Kidney epithelial cell (primary cell): Measurements from ENCODE around the gene ZNF777. TPM values are rescaled to one million over a fixed set of nuclear protein-coding genes. Genes with fewer than 3 reads are reported as not detected.

Experiments
- DNase-seq: peaks from one replicate; pipeline ENCODE4 v3.0.0-alpha.2; 2010; ENCODE audit warnings: low read depth
- H3K27me3 ChIP-seq: 2 replicates; pipeline ENCODE4 v1.6.0; 2011; ENCODE audit warnings: low read length; ENCODE audit not compliant: control insufficient read depth, insufficient read depth
- H3K36me3 ChIP-seq: 2 replicates; pipeline ENCODE4 v1.5.1; 2011; ENCODE audit warnings: low read length; ENCODE audit not compliant: control insufficient read depth, insufficient read depth
- H3K4me3 ChIP-seq: 2 replicates; pipeline ENCODE4 v1.5.1; 2011; ENCODE audit warnings: low read depth, mild to moderate bottlenecking, control low read depth, low read length
- total RNA-seq: library from RNA; depleted of rRNA; stranded (reverse); fragments of >200 nt; gene quantifications from 2 replicates; pipeline ENCODE4 v1.2.3, GENCODE V29; 2015
- TF ChIP-seq, protein P1 (sequence below): IDR thresholded peaks from 2 replicates; pipeline ENCODE4 v1.5.1; 2011; ENCODE audit warnings: mild to moderate bottlenecking, moderate library complexity, low read length, control low read depth, inconsistent platforms; ENCODE audit not compliant: insufficient read depth, poor library complexity, severe bottlenecking

Gene ZNF777
- total RNA-seq, 1 donor from 2014 or later = 14.4 TPM

DNA sequence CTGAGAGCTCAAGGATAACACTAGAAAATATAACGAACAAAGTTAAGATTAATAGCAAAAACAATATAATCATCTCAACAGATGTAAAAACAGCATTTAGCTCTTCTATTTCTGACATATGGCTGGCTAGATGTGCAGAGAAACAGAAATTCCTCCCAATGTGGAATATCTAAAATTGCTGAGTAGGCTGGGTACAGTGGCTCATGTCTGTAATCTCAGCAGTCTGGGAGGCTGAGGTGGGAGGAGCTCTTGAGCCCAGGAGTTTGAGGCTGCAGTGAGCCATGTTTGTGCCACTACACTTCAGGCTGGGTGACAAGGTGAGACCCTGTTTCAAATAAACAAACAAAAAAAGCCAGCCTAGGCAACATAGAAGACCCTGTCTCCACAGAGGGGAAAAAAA is 18.7 kb upstream of the ZNF777 start:
- TF ChIP-seq, protein P1, sequence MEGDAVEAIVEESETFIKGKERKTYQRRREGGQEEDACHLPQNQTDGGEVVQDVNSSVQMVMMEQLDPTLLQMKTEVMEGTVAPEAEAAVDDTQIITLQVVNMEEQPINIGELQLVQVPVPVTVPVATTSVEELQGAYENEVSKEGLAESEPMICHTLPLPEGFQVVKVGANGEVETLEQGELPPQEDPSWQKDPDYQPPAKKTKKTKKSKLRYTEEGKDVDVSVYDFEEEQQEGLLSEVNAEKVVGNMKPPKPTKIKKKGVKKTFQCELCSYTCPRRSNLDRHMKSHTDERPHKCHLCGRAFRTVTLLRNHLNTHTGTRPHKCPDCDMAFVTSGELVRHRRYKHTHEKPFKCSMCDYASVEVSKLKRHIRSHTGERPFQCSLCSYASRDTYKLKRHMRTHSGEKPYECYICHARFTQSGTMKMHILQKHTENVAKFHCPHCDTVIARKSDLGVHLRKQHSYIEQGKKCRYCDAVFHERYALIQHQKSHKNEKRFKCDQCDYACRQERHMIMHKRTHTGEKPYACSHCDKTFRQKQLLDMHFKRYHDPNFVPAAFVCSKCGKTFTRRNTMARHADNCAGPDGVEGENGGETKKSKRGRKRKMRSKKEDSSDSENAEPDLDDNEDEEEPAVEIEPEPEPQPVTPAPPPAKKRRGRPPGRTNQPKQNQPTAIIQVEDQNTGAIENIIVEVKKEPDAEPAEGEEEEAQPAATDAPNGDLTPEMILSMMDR = no peak
- no peak for DNase-seq
- Histone ChIP-seq H3K36me3 (peaks cover 5% of the 10 kb centered on the region), H3K27me3 (no peaks in the 10 kb centered on the region), H3K4me3 (no peak overlapping the region)

DNA sequence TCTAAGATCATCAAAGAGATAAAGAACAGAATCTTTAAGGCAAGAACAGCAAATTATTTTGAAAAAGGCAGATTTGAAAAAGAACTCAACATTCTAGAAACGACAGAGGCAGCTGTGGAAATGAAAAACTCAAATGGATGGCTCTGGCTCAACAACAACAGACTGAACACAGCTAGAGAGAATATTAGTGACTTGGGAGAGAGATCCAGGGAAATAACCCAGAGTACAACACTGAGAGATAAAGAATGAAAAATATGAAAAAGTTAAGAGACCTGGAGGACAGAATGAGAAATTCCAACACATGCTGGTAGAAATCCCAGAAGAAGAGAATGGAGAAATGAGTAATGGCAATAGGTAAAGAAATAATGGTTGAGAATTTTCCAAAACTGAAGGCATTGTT is 17.9 kb upstream of the ZNF777 start:
- Histone ChIP-seq H3K4me3 (no peak overlapping the region), H3K27me3 (no peaks in the 10 kb centered on the region), H3K36me3 (peaks cover 5% of the 10 kb centered on the region)
- TF ChIP-seq, protein P1 = no peak
- DNase-seq = no peak

DNA sequence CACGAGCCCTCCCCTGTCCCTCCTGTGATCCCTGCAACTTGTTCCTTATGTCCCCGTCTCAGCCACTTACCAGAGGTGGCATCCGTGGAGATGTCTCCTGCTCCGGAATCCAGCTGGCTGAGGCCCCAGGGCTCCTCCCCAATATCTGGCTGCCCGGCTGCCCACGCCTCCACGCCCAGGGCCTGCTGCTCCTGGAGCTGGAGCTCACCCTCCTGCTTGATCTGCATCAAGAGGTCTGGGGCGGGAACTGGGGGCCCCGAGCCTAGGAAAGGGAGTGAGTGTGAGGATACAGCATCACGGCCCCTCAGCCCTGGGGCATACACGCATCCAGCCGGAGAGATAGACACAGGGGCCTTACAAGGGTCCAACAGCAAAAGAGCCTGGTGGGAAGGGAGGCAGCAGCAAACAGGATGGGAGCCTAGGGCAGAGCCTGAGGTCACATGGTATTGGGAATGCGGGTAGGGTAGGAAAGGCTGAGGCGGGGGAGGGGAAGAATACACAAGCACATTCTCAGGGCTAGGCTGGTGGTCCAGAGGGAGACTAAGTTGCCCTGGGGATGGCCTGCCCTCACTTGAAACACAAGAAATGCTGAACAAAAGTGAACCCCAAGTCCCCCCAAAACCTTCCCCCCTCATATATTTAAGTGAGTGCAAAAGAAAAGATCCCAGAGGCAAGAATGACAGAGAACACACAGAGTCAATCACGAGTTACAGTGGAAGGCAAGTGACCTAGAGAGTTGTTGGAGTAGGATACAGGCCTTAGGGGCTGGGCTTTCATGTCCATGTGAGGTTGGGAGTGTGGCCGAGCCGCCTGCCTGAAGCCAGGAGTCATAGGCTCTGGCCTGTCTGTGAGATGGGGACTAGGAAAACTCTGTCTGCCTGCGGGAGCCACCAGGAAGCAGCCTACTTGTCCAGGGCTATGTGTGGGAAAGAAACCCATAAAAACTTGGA is 16.9 kb upstream of the ZNF777 start:
- H3K27me3 ChIP-seq = no peaks in the 10 kb centered on the region
- H3K4me3 ChIP-seq = no peak overlapping the region
- peaks cover 5% of the 10 kb centered on the region for H3K36me3 ChIP-seq
- TF ChIP-seq, protein P1 = no peak
- no peak for DNase-seq

DNA sequence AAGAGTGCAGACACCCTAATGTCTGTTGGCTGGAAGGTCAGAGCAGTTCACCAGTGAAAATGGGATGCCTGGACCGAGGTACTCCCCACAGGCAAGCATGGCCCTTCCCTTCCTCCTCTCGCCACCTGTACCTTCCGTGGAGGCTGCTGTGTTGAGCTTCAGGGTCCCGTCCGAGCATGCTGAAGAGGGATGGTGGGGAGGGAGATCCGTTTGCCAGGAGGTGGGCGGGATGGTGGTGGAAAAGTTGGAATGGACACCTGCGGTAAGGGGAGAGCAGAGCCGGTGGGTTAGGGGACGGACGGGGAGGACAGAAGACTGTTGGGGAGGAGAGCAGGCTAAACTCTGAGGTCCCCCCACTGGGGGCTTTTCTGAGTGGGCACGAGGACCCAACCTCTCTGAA is 15.9 kb upstream of the ZNF777 start:
- H3K36me3 ChIP-seq = peaks cover 5% of the 10 kb centered on the region
- DNase-seq = no peak
- no peak overlapping the region for H3K4me3 ChIP-seq
- TF ChIP-seq, protein P1 = no peak
- no peaks in the 10 kb centered on the region for H3K27me3 ChIP-seq

DNA sequence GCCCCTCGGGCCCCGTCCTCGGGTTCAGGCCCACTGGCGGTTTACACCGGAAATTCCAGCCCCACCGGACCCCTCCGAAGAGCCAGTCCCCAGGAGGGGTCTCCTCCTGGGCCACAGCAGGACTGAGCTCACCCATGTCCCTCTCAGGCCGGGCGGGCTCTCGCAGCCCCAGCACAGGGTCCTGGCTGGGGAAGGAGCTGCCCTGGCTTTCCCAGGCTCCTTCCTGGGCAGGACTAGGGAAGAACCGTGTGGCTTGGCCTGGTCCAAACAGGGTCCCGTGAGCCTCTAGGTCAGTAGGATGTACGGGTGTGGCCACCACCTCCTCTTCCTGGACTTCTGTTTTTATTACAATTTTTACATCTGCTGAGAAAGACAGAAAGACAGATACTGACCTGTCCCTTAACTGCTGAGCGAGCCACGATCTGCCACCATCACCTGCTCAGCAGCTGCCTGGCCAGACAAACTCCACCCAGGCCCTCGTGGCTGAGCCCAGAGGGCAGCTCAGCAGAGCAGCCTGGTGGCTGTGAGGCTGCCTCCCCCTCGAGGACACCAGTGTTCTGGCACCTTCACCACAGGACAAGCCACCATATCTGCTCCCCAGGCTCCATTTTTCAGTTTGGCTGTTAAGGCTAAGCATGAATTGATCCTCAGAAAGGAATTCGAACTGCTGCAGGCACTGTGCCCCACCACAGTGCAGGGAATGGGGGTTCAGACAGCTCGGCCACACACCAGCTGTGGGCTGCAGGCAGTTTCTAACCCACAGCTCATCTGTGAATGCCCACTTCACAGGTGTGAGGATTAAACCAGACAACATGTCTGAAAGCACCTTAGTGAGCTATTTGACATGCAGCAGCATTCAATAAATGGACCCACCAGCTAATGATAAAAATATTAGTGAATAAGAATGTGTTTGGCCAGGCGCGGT is 14.5 kb upstream of the ZNF777 start:
- H3K4me3 ChIP-seq = no peak overlapping the region
- TF ChIP-seq, protein P1 = no peak
- no peaks in the 10 kb centered on the region for H3K27me3 ChIP-seq
- DNase-seq = no peak
- H3K36me3 ChIP-seq = peaks cover 5% of the 10 kb centered on the region
